Nephron (organoid): ENCODE results near the gene SPRED1.

ENCODE experiments used
- H3K27ac Mint-ChIP-seq, 3 experiments: 2 replicates each; pipeline ENCODE4 v1.8.0; 2020; ENCODE audit warnings: mixed read lengths in 3 of 3, mild to moderate bottlenecking in 2 of 3, moderate library complexity in 1 of 3
- H3K27me3 Mint-ChIP-seq: 2 replicates; pipeline ENCODE4 v1.8.0; 2021; ENCODE audit warnings: low read depth, mild to moderate bottlenecking, moderate library complexity, mixed read lengths
- H3K36me3 Mint-ChIP-seq: 2 replicates; pipeline ENCODE4 v1.8.0; 2020; ENCODE audit warnings: low read depth, mixed read lengths
- H3K4me1 Mint-ChIP-seq: 2 replicates; pipeline ENCODE4 v1.8.0; 2020; ENCODE audit warnings: mixed read lengths
- H3K4me3 Mint-ChIP-seq, 3 experiments: 2 replicates each; pipeline ENCODE4 v1.8.0; 2020; ENCODE audit warnings: mild to moderate bottlenecking in 3 of 3, mixed read lengths in 3 of 3, moderate library complexity in 2 of 3
- H3K9me3 Mint-ChIP-seq: 2 replicates; pipeline ENCODE4 v1.8.0; 2020; ENCODE audit warnings: mixed read lengths
- CTCF ChIP-seq, 3 experiments: fragments of 200-600 bp; sonication (generic); IDR thresholded peaks; one replicate each; pipeline ENCODE4 v1.5.0; 2021; ENCODE audit warnings: antibody characterized with exemption in 3 of 3; ENCODE audit not compliant: unreplicated experiment in 3 of 3

Gene SPRED1

DNA sequence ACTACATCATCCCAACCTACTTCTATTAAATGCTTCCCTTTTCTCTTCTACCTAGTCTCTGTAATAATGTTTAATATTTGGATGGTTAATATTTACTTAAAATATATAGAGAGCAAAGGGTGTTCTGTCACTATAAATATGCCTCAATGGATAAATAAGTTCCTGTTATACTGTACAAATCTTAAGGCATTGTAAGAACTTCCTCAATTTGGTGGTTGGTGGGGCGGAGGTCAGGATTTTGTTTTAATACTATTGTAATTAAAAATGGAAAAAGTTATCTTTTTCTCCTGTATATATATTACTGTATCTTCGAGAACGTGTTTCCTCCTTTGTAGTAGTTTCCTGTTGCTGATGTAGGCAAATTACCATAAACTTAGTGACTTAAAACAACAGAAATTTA, 41.5 kb downstream of the SPRED1 start:
- peaks cover 2% of the 10 kb centered on the region for H3K4me1 Mint-ChIP-seq
- H3K27ac Mint-ChIP-seq: no peak overlapping the region

DNA sequence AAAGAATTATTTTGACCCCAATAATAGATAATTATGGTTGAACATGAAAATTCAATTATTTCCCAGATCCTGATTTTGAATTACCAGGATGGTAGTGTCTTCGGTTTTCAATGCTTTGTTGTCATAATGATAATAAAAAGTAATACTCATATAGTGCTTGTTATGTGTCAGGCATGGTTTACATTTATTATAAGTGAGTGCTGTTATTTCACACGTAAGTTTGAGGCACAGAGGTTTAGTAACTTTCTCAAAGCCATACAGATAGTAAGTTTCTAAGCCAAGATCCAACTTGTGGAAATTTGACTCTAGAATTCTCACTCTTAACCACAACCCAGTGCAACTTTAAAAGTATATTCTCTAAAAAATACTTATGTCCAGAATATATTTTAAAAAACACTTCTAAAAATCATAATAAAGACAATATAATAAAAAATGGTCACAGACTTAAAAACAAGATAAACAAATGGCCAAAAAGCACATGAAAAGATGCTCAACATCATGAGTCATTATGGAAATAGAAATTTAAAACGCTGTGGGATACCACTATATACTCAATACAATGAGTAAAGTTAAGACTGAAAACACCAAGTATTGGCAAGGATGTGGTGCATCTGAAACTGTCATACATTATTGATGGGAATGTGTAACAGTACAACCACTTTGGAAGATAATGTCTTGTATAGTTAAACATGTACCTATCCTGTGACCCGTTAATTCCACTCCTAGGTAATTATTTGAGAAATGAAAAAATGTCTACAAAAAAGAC, 45.2 kb downstream of the SPRED1 start:
- Mint-ChIP-seq H3K36me3 (peaks cover 34% of the 10 kb centered on the region), H3K27ac (no peak overlapping the region), H3K4me3 (no peak overlapping the region), H3K27me3 (no peaks in the 10 kb centered on the region), H3K9me3 (no peaks in the 10 kb centered on the region), H3K4me1 (peaks cover 15% of the 10 kb centered on the region)
- TF ChIP-seq CTCF (IDR thresholded peaks at IDR 0.05; ENCODE audit: unreplicated experiment in 3 of 3): no peak

More for the DNA sequence above, 41.5 kb downstream of the SPRED1 start:
- peaks cover 45% of the 10 kb centered on the region for H3K36me3 Mint-ChIP-seq
- peaks cover 22% of the 10 kb centered on the region for H3K9me3 Mint-ChIP-seq
- no peak for TF ChIP-seq CTCF (IDR thresholded peaks at IDR 0.05; ENCODE audit: unreplicated experiment in 3 of 3)
- no peak overlapping the region for H3K4me3 Mint-ChIP-seq
- no peaks in the 10 kb centered on the region for H3K27me3 Mint-ChIP-seq

DNA sequence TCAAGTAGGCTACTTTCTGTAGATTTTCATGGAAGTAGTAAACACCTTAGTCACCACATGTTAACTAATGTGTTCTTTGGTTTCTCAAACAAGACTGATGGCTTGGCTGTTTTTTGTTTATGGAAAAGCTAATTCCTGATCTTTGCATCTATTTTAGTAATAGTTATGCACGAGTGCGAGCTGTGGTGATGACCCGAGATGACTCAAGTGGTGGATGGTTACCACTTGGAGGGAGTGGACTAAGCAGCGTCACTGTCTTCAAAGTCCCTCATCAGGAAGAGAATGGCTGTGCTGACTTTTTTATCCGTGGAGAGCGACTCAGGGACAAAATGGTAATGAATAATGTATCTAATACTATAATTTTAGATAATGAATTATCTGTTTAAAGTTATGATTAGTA, 46.6 kb downstream of the SPRED1 start:
- no peak for TF ChIP-seq CTCF (IDR thresholded peaks at IDR 0.05; ENCODE audit: unreplicated experiment in 3 of 3)
- H3K36me3 Mint-ChIP-seq: peaks cover 30% of the 10 kb centered on the region
- H3K4me3 Mint-ChIP-seq: no peak overlapping the region
- H3K9me3 Mint-ChIP-seq: no peaks in the 10 kb centered on the region
- H3K27me3 Mint-ChIP-seq: no peaks in the 10 kb centered on the region
- H3K4me1 Mint-ChIP-seq: peaks cover 15% of the 10 kb centered on the region
- no peak overlapping the region for H3K27ac Mint-ChIP-seq

- H3K4me1 Mint-ChIP-seq: peaks cover 15% of the 10 kb centered on the region
- H3K4me3 Mint-ChIP-seq: no peak overlapping the region
- H3K9me3 Mint-ChIP-seq: no peaks in the 10 kb centered on the region
- no peak overlapping the region for H3K27ac Mint-ChIP-seq
- H3K36me3 Mint-ChIP-seq: peaks cover 39% of the 10 kb centered on the region
- no peak for TF ChIP-seq CTCF (IDR thresholded peaks at IDR 0.05; ENCODE audit: unreplicated experiment in 3 of 3)
- H3K27me3 Mint-ChIP-seq: no peaks in the 10 kb centered on the region
These were observed 47.8 kb downstream of the SPRED1 start for GRCh38 chr15:38300395-38300794.

DNA sequence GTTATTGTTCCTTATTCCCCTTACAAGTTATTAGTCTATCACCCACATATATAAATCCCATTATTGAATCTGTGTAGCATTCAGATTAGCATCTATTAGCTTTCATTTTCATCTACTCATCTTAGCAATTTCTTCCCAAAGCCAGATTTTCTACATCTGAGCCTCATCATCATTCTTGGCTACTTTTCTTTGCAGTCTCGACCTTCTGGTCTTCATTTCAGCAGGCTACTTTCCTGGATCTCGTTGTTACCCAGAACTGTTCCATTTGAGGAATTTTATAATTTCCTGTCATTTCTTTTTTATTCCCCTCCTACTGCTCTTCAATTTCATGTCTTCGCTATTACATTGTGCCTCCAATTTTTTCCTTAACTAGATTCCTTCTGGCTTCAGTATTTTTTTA, 51.8 kb downstream of the SPRED1 start:
- no peak for TF ChIP-seq CTCF (IDR thresholded peaks at IDR 0.05; ENCODE audit: unreplicated experiment in 3 of 3)
- no peak overlapping the region for H3K4me3 Mint-ChIP-seq
- no peak overlapping the region for H3K27ac Mint-ChIP-seq
- no peaks in the 10 kb centered on the region for H3K27me3 Mint-ChIP-seq
- H3K36me3 Mint-ChIP-seq: peaks cover 62% of the 10 kb centered on the region
- peaks cover 10% of the 10 kb centered on the region for H3K4me1 Mint-ChIP-seq
- H3K9me3 Mint-ChIP-seq: no peaks in the 10 kb centered on the region

DNA sequence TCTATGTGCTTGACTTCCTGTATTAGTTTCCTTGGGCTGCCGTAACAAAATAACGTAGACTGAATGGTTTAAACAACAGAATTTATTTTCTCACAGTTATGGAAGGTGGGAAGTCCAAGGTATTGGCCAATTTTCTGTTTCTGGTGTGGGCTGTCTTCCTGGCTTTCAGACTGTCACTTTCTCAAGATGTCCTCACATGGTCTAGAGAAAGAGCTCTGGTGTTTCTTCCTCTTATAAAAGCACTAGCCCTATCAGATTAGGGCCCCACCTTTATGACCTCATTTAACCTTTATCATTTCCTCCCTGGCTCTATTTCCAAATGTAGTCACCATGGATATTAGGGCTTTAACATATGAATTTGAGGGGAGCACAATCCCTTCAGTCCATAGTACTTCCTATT, 54.6 kb downstream of the SPRED1 start:
- Mint-ChIP-seq H3K36me3 (peaks cover 72% of the 10 kb centered on the region), H3K27ac (no peak overlapping the region), H3K27me3 (no peaks in the 10 kb centered on the region), H3K4me3 (no peak overlapping the region), H3K4me1 (no peaks in the 10 kb centered on the region), H3K9me3 (no peaks in the 10 kb centered on the region)
- no peak for TF ChIP-seq CTCF (IDR thresholded peaks at IDR 0.05; ENCODE audit: unreplicated experiment in 3 of 3)
